ENCODE measurements around the gene P2RX4. TPM values are rescaled to one million over a fixed set of nuclear protein-coding genes. Genes with fewer than 3 reads are reported as not detected.
A peak's percentile ranks its signal among the peaks of the same experiment; 100 is the strongest.

P2RX4 gene
- total and polyA plus RNA-seq, 11 donors = 3.2 to 27.4 (median 5.3) TPM

DNA sequence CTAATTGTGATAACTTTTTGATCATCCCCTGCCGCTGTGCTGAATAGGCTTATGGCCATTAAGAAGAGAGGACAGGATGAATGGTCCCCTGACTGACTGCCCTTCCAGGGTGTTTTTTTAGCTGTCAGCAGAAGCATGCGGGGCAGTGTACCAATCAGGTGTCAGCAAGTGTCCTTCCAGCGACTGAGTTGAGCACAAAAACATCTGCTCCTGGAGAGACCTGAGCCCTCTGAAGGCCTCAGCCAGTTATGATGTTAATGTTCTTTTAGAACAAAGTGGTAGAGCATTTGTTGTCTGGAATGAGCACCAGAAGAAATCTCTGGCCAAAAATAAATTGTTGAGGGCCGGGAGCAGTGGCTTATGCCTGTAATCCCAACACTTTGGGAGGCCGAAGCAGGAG is 39.8 kb upstream of the P2RX4 start:
- DNase-seq = no peak
- Histone ChIP-seq H3K27me3 (no peaks in the 10 kb centered on the region), H3K4me1 (no peaks in the 10 kb centered on the region), H3K27ac (no peak overlapping the region), H3K4me3 (no peak overlapping the region), H3K9me3 (no peaks in the 10 kb centered on the region), H3K36me3 (peaks cover 0 to 28% (median 0%) of the 10 kb centered on the region in 9 donors)
- intact Hi-C loops (cut with DNase I) = no loop called here
- TF ChIP-seq POLR2A (IDR thresholded peaks at IDR 0.05) = no peak
- TF ChIP-seq CTCF (IDR thresholded peaks at IDR 0.05) = no peak
- ATAC-seq = no peak
- WGBS, 4 donors = 70 to 91% (median 83%) methylated on average over 5 of the region's 5 CpGs

DNA sequence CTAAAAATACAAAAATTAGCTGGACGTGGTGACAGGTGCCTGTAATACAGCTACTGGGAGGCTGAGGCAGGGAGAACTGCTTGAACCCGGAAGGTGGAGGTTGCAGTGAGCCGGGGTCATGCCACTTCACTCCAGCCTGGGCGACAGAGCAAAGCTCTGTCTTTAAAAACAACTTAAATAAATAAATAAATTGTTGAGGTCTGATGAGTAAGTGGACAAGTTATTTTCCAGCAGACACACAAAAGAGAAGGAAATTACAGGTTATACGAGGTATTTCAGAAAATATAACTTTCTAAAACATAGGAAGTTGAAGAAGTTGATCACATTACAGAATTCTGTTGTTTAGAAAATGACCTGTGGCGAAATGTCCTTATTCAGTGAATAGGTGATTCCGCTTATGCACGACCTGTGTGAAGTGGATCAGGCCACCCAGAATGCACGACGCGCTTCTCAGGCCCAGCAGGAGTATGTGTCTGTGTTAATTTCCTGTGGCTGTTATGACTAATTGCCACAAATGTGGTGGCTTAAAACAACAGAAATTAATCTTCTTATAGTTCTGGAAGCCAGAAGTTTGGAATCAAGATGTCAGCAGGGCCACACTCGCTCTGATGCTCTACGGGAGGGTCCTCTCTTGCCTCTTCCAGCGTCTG is 39.2 kb upstream of the P2RX4 start:
- DNase-seq = no peak

GRCh38 chr12:121172145-121172544 is 37.8 kb upstream of the P2RX4 start:
- H3K27ac ChIP-seq = no peak overlapping the region
- ATAC-seq (no peak), DNase-seq (no peak)
- TF ChIP-seq CTCF (IDR thresholded peaks at IDR 0.05) = no peak
- no peak for TF ChIP-seq POLR2A (IDR thresholded peaks at IDR 0.05)
- H3K36me3 ChIP-seq = peaks cover 0 to 17% (median 0%) of the 10 kb centered on the region in 9 donors
- no peaks in the 10 kb centered on the region for H3K27me3 ChIP-seq
- no peaks in the 10 kb centered on the region for H3K9me3 ChIP-seq
- intact Hi-C loops (cut with DNase I) = no loop called here
- no peak overlapping the region for H3K4me3 ChIP-seq
- peaks cover 0 to 5% (median 0%) of the 10 kb centered on the region in 12 donors for H3K4me1 ChIP-seq
- 94 to 97% (median 94%) methylated on average over 6 of the region's 6 CpGs for WGBS, 4 donors

More for the DNA sequence above, 39.2 kb upstream of the P2RX4 start:
- WGBS, 4 donors = 83 to 91% (median 86%) methylated on average over 14 of the region's 14 CpGs
- Histone ChIP-seq H3K27ac (no peak overlapping the region), H3K9me3 (no peaks in the 10 kb centered on the region), H3K4me3 (no peak overlapping the region), H3K27me3 (no peaks in the 10 kb centered on the region), H3K36me3 (peaks cover 0 to 22% (median 0%) of the 10 kb centered on the region in 9 donors), H3K4me1 (no peaks in the 10 kb centered on the region)
- no peak for ATAC-seq
- intact Hi-C loops (cut with DNase I) = no loop called here
- TF ChIP-seq POLR2A (IDR thresholded peaks at IDR 0.05) (no peak), CTCF (IDR thresholded peaks at IDR 0.05) (no peak)

DNA sequence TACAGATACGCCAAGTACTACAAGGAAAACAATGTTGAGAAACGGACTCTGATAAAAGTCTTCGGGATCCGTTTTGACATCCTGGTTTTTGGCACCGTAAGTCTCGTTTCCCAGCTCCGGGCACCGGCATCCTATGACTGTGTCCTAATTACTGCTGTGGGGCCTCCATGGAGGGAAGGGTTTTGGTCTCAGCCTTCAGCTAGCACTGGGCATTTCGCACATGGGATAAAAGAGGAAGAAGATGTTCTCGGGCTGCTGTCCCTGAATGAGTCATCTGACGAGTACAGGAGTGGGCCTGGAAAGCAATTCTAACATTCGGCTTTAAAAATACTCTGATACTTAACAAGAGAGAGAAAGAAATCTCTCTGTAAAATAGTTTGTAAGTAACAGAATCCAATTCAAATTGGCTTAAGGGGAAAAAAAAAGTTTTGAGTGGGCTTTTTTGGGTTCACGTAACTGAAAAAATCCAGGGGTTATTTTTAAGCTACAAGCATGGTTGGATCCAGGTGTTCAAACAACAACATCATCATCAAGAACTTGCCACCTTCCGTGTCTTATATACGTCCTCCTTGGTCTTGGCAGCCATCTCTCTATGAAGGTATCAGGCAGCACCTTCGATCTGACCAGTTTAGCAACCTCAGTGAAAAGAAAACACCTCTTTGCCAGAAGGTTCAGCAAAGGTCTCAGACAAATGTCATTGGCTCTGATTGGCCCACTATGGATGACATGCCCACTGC is 34.4 kb upstream of the P2RX4 start:
- no peaks in the 10 kb centered on the region for H3K27me3 ChIP-seq
- intact Hi-C loops (cut with DNase I) = no loop called here
- H3K4me3 ChIP-seq = no peak overlapping the region
- 74 to 81% (median 78%) methylated on average over 16 of the region's 16 CpGs for WGBS, 4 donors
- peak overlapping the region in 1 of 12 donors; percentile 32 for H3K27ac ChIP-seq
- peaks cover 0 to 25% (median 0%) of the 10 kb centered on the region in 9 donors for H3K36me3 ChIP-seq
- no peaks in the 10 kb centered on the region for H3K9me3 ChIP-seq
- peaks cover 0 to 9% (median 0%) of the 10 kb centered on the region in 12 donors for H3K4me1 ChIP-seq
- TF ChIP-seq POLR2A (IDR thresholded peaks at IDR 0.05) (no peak), CTCF (IDR thresholded peaks at IDR 0.05) (no peak)
- DNase-seq = peak in 2 of 5 donors; percentile 19 to 26
- peak in 3 of 4 donors; percentile 49 to 71 (median 56) for ATAC-seq

Data from heart left ventricle (tissue), 16 donors.